Hepatocyte (in vitro differentiated cells): ENCODE measurements around the gene ENDOD1. TPM values are rescaled to one million over a fixed set of nuclear protein-coding genes. Genes with fewer than 3 reads are reported as not detected.

Experiments
- DNase-seq: peaks from one replicate; pipeline ENCODE4 v3.0.0-alpha.2; 2016; ENCODE audit warnings: low spot score
- H2AFZ ChIP-seq: fragments of 200-600 bp; sonication (generic); 2 replicates; pipeline ENCODE4 v1.6.0; 2016; ENCODE audit warnings: antibody characterized with exemption, mild to moderate bottlenecking
- H3K27ac ChIP-seq: fragments of 200-600 bp; sonication (generic); 2 replicates; pipeline ENCODE4 v1.5.1; 2016; ENCODE audit warnings: mild to moderate bottlenecking
- H3K27me3 ChIP-seq: fragments of 200-600 bp; sonication (generic); 2 replicates; pipeline ENCODE4 v1.6.1; 2016
- H3K36me3 ChIP-seq: fragments of 200-600 bp; sonication (generic); replicated peaks from 2 replicates; pipeline ENCODE4 v1.5.1; 2016; ENCODE audit warnings: low read depth; ENCODE audit not compliant: insufficient read depth
- H3K4me1 ChIP-seq: fragments of 200-600 bp; sonication (generic); 2 replicates; pipeline ENCODE4 v1.5.1; 2016; ENCODE audit warnings: mild to moderate bottlenecking, moderate library complexity; ENCODE audit not compliant: insufficient read depth
- H3K4me2 ChIP-seq: fragments of 200-600 bp; sonication (generic); 2 replicates; pipeline ENCODE4 v1.6.0; 2016
- H3K4me3 ChIP-seq: fragments of 200-600 bp; sonication (generic); 2 replicates; pipeline ENCODE4 v1.5.1; 2016; ENCODE audit warnings: mild to moderate bottlenecking
- H3K79me2 ChIP-seq: fragments of 200-600 bp; sonication (generic); 2 replicates; pipeline ENCODE4 v1.6.0; 2017; ENCODE audit warnings: mild to moderate bottlenecking
- H3K9me2 ChIP-seq: fragments of 200-600 bp; sonication (generic); replicated peaks from 2 replicates; pipeline ENCODE4 v1.6.0; 2017; ENCODE audit warnings: mild to moderate bottlenecking; ENCODE audit not compliant: insufficient read depth
- H3K9me3 ChIP-seq: fragments of 200-600 bp; sonication (generic); 2 replicates; pipeline ENCODE4 v1.5.1; 2016; ENCODE audit warnings: low read depth, mild to moderate bottlenecking
- H4K20me1 ChIP-seq: fragments of 200-600 bp; sonication (generic); 2 replicates; pipeline ENCODE4 v1.6.0; 2016; ENCODE audit warnings: mild to moderate bottlenecking; ENCODE audit not compliant: insufficient read depth, poor library complexity, severe bottlenecking
- CTCF ChIP-seq: fragments of 200-600 bp; sonication (generic); IDR thresholded peaks from 2 replicates; pipeline ENCODE4 v1.5.1; 2016; ENCODE audit warnings: antibody characterized with exemption, mild to moderate bottlenecking; ENCODE audit not compliant: poor library complexity
- EZH2 ChIP-seq: fragments of 200-600 bp; sonication (generic); IDR thresholded peaks from 2 replicates; pipeline ENCODE4 v1.6.1; 2016; ENCODE audit warnings: antibody characterized with exemption, mild to moderate bottlenecking, borderline replicate concordance
- EZH2phosphoT487 ChIP-seq: fragments of 200-600 bp; sonication (generic); IDR thresholded peaks from one replicate; pipeline ENCODE4 v1.6.1; 2018; ENCODE audit warnings: antibody characterized with exemption, mild to moderate bottlenecking, low read depth, moderate library complexity; ENCODE audit not compliant: unreplicated experiment, severe bottlenecking
- WGBS: methylation state at CpG from one replicate; pipeline ENCODE4 v1.1.6; 2016; ENCODE audit warnings: low lambda C conversion rate; ENCODE audit errors: missing lambda C conversion rate; 5-methylcytosine and 5-hydroxymethylcytosine counted together
- polyA plus RNA-seq: library from polyadenylated mRNA; unstranded; fragments of >200 nt; fragmentation: Nextera tagmentation; extraction: Ambion mirVana; gene quantifications from 2 replicates; pipeline ENCODE4 v1.2.1, GENCODE V29; 2016
- total RNA-seq: library from RNA; depleted of rRNA; stranded (reverse); fragments of >200 nt; gene quantifications from 2 replicates; pipeline ENCODE4 v1.2.3, GENCODE V29; 2014

The ENDOD1 gene
- total and polyA plus RNA-seq, 2 experiments from 2014 or later: 10.4 to 26.6 TPM

- Histone ChIP-seq H3K27ac (no peak overlapping the region), H3K4me2 (no peak overlapping the region), H2AFZ (no peak overlapping the region), H4K20me1 (no peaks in the 10 kb centered on the region), H3K9me2 (no peaks in the 10 kb centered on the region), H3K27me3 (no peaks in the 10 kb centered on the region), H3K9me3 (no peaks in the 10 kb centered on the region), H3K4me1 (peaks cover 21% of the 10 kb centered on the region), H3K4me3 (no peak overlapping the region), H3K36me3 (no peaks in the 10 kb centered on the region), H3K79me2 (no peaks in the 10 kb centered on the region)
- no peak for TF ChIP-seq EZH2phosphoT487
- no peak for TF ChIP-seq EZH2
- no peak for TF ChIP-seq CTCF
- DNase-seq: no peak
- 90% methylated on average over 1 of the region's 1 CpG for WGBS
Measured at GRCh38 chr11:95153857-95154246, 64.2 kb downstream of the ENDOD1 start.

GRCh38 chr11:95154514-95154913 is 64.9 kb downstream of the ENDOD1 start:
- Histone ChIP-seq H2AFZ (no peak overlapping the region), H3K36me3 (no peaks in the 10 kb centered on the region), H3K4me1 (peaks cover 19% of the 10 kb centered on the region), H3K27ac (no peak overlapping the region), H3K9me3 (no peaks in the 10 kb centered on the region), H3K27me3 (no peaks in the 10 kb centered on the region), H3K79me2 (no peaks in the 10 kb centered on the region), H3K4me2 (no peak overlapping the region), H4K20me1 (no peaks in the 10 kb centered on the region), H3K4me3 (no peak overlapping the region), H3K9me2 (no peaks in the 10 kb centered on the region)
- TF ChIP-seq EZH2 (no peak), CTCF (peak; percentile 72), EZH2phosphoT487 (no peak)
- peak; percentile 71 for DNase-seq

GRCh38 chr11:95155385-95155784 is 65.7 kb downstream of the ENDOD1 start:
- Histone ChIP-seq H3K79me2 (no peaks in the 10 kb centered on the region), H3K4me2 (no peak overlapping the region), H3K4me3 (no peak overlapping the region), H2AFZ (no peak overlapping the region), H3K27ac (no peak overlapping the region), H3K4me1 (peaks cover 12% of the 10 kb centered on the region), H3K36me3 (no peaks in the 10 kb centered on the region), H3K9me2 (no peaks in the 10 kb centered on the region), H3K9me3 (no peaks in the 10 kb centered on the region), H3K27me3 (no peaks in the 10 kb centered on the region), H4K20me1 (no peaks in the 10 kb centered on the region)
- WGBS: 98% methylated on average over 4 of the region's 4 CpGs
- no peak for TF ChIP-seq CTCF
- TF ChIP-seq EZH2: no peak
- TF ChIP-seq EZH2phosphoT487: no peak
- DNase-seq: no peak
